ENCODE data around the gene FBXO24.

DNA sequence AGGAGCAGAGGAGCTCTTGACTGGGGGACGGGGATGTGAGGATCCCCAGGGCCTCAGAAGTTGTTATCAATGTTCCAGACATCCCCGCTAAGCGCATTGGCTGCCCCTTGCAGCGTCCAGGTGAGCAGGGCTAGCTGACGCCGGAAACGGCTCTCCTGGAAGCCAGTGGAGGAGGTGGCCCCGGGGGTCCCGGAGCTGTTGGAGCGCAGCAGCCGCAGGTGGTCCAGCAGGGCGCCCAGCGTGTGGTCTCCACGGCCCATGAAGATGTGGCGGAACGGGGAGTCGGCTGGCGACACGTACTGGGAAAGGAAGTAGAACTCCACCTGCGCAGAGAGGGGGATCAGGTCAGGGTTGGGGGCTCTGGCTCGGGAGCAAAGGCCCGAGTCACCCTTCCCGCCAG, 34.7 kb downstream of the FBXO24 start:
- TF ChIP-seq POLR2AphosphoS5 (IDR thresholded peaks at IDR 0.05): no peak
- no peak for TF ChIP-seq EP300 (IDR thresholded peaks at IDR 0.05)
